MCF 10A (cell line): ENCODE data around the gene MEX3A. TPM values are rescaled to one million over a fixed set of nuclear protein-coding genes. Genes with fewer than 3 reads are reported as not detected.
A peak's percentile ranks its signal among the peaks of the same experiment; 100 is the strongest.

Experiments
- BruUV-seq: library from RNA; stranded (reverse); fragments of 400-500 nt; replicated peaks from 2 replicates; lab custom pipeline; 2021; lab: Mats Ljungman, UMichigan
- CTCF ChIA-PET: fragments of 300-600 bp; sonication (Branson Sonifier 250); formaldehyde crosslinking; extraction: SDS; loops from one replicate; lab custom pipeline; 2021; ENCODE audit warnings: antibody characterized with exemption, inconsistent platforms; lab: Yijun Ruan, JAX
- POLR2A ChIA-PET: fragments of 300-600, 350-650 bp; sonication (Branson Sonifier 250); formaldehyde crosslinking; extraction: SDS; loops from one replicate; lab custom pipeline; 2020; ENCODE audit warnings: antibody characterized with exemption, inconsistent platforms; lab: Yijun Ruan, JAX
- DNase-seq: peaks from one replicate; pipeline ENCODE4 v3.0.0-alpha.2; 2018; ENCODE audit not compliant: unreplicated experiment
- H3K27ac Mint-ChIP-seq: one replicate; pipeline ENCODE4 v1.8.0; 2022; ENCODE audit warnings: mild to moderate bottlenecking, low read depth, mixed read lengths; ENCODE audit not compliant: unreplicated experiment
- H3K27me3 Mint-ChIP-seq: one replicate; pipeline ENCODE4 v1.8.0; 2022; ENCODE audit warnings: mixed read lengths; ENCODE audit not compliant: insufficient read depth, unreplicated experiment
- H3K36me3 Mint-ChIP-seq: one replicate; pipeline ENCODE4 v1.8.0; 2022; ENCODE audit warnings: mild to moderate bottlenecking, moderate library complexity, mixed read lengths; ENCODE audit not compliant: insufficient read depth, unreplicated experiment
- H3K4me1 Mint-ChIP-seq: one replicate; pipeline ENCODE4 v1.8.0; 2022; ENCODE audit warnings: mixed read lengths; ENCODE audit not compliant: insufficient read depth, unreplicated experiment
- H3K4me3 Mint-ChIP-seq: one replicate; pipeline ENCODE4 v1.8.0; 2022; ENCODE audit warnings: mild to moderate bottlenecking, moderate library complexity, mixed read lengths; ENCODE audit not compliant: unreplicated experiment
- H3K9me3 Mint-ChIP-seq: one replicate; pipeline ENCODE4 v1.8.0; 2022; ENCODE audit warnings: mixed read lengths; ENCODE audit not compliant: unreplicated experiment
- CTCF ChIP-seq: fragments of 200-600 bp; IDR thresholded peaks from one replicate; pipeline ENCODE4 v1.8.0; 2022; ENCODE audit warnings: antibody characterized with exemption, mild to moderate bottlenecking; ENCODE audit not compliant: unreplicated experiment
- intact Hi-C: fragments of 100-400 bp; cut with micrococcal nuclease; formaldehyde crosslinking; loops from 2 replicates; pipeline ENCODE4 v1.14.1; 2022
- total RNA-seq: library from RNA; stranded (reverse); gene quantifications from 2 replicates; pipeline ENCODE4 v1.2.3, GENCODE V29; 2022

Gene MEX3A
- total RNA-seq, 1 experiment from 2014 or later = 0.91 TPM

- Mint-ChIP-seq H3K4me3 (no peak overlapping the region), H3K36me3 (no peaks in the 10 kb centered on the region), H3K27ac (no peak overlapping the region), H3K9me3 (no peaks in the 10 kb centered on the region), H3K27me3 (no peaks in the 10 kb centered on the region), H3K4me1 (peaks cover 5% of the 10 kb centered on the region)
- TF ChIP-seq CTCF = no peak
- no peak for DNase-seq
- ChIA-PET POLR2A (interaction anchor here (0.6 to 28.2 kb wide), 6 partner anchors 11 to 145 kb away, joined by 3 to 960 read pairs (median 4); partner anchors contain the start of genes LAMTOR2, LMNA, PMF1 and SLC25A44), CTCF (interaction anchor here (0.6 to 26.9 kb wide), 6 partner anchors 18 to 807 kb away, joined by 3 to 1892 read pairs (median 122); partner anchors contain the start of genes LMNA and SEMA4A)
- intact Hi-C loops = no loop called here
- BruUV-seq = no TSS peak
Measured at GRCh38 chr1:156083800-156084790, 1.8 kb upstream of the MEX3A start.

- Mint-ChIP-seq H3K9me3 (no peaks in the 10 kb centered on the region), H3K27ac (no peak overlapping the region), H3K4me3 (peak overlapping the region; percentile 78), H3K27me3 (no peaks in the 10 kb centered on the region), H3K36me3 (no peaks in the 10 kb centered on the region), H3K4me1 (peaks cover 10% of the 10 kb centered on the region)
- intact Hi-C loops = no loop called here
- no peak for DNase-seq
- no TSS peak for BruUV-seq
- ChIA-PET CTCF (interaction anchor here (0.9 to 26.9 kb wide), 4 partner anchors 9 to 52 kb away, joined by 3 to 1892 read pairs (median 8); partner anchors contain the start of genes LMNA and SEMA4A), POLR2A (interaction anchor here (0.6 to 1.2 kb wide), 3 partner anchors 27 to 201 kb away, joined by 3 read pairs; partner anchors contain the start of gene SMG5)
- TF ChIP-seq CTCF = no peak
Measured at GRCh38 chr1:156081917-156082308, 352 bp downstream of the MEX3A start.

GRCh38 chr1:156081180-156081916 lies 917 bp downstream of the MEX3A start:
- Mint-ChIP-seq H3K4me1 (peaks cover 8% of the 10 kb centered on the region), H3K4me3 (peak overlapping the region; percentile 78), H3K27me3 (no peaks in the 10 kb centered on the region), H3K9me3 (no peaks in the 10 kb centered on the region), H3K36me3 (no peaks in the 10 kb centered on the region), H3K27ac (no peak overlapping the region)
- no TSS peak for BruUV-seq
- DNase-seq = no peak
- POLR2A ChIA-PET = interaction anchor here (0.6 to 1.0 kb wide), 2 partner anchors 26 to 62 kb away, joined by 3 read pairs; no protein-coding TSS in a partner anchor
- CTCF ChIA-PET = interaction anchor here (1.1 to 26.9 kb wide), 2 partner anchors 14 to 52 kb away, joined by 6 to 1892 read pairs; partner anchors contain the start of genes LMNA and SEMA4A
- no peak for TF ChIP-seq CTCF
- intact Hi-C loops = no loop called here
